Muscle of back (tissue), 13 donors: Measurements from ENCODE around the gene ENKD1. TPM values are rescaled to one million over a fixed set of nuclear protein-coding genes. Genes with fewer than 3 reads are reported as not detected.
"Not testable (repeated sequence)": the region's sequence is repeated elsewhere in the genome, so short reads cannot be mapped to it uniquely, and the experiment has no call there.

Source experiments
- DNase-seq, 3 donors: peaks; one replicate each; pipeline versions ENCODE4 v3.0.0 to v3.0.0-alpha.2; 2013
- long read RNA-seq, 9 donors: transcript quantifications; one replicate each; lab custom pipeline, GENCODE V29; 2026
- polyA plus RNA-seq, 10 donors: library from polyadenylated mRNA; unstranded; fragments of 120-200 nt; gene quantifications; one replicate each; pipeline ENCODE4 v1.2.1, GENCODE V29; 2013; ENCODE audit not compliant: insufficient read length in 10 of 10

Gene ENKD1
- 10 to 100 TPM in 1 of 10 donors, 1 to 10 TPM in 9; 5.9 to 11.2 (median 7.4) TPM for polyA plus RNA-seq
- long read RNA-seq, donor 1, partial matches to known transcripts: 0 of 3 reads
- long read RNA-seq, donor 1, other reads (novel, unspliced or antisense): 0 of 3 reads
- long read RNA-seq, donor 2, partial matches to known transcripts: 0 of 1 reads
- long read RNA-seq, donor 2, other reads (novel, unspliced or antisense): 0 of 1 reads
- long read RNA-seq, donor 3: 0 reads
- long read RNA-seq, donor 4, partial matches to known transcripts: 0 of 3 reads
- long read RNA-seq, donor 4, other reads (novel, unspliced or antisense): 0 of 3 reads
- long read RNA-seq, donor 5, partial matches to known transcripts: 0 of 1 reads
- long read RNA-seq, donor 5, other reads (novel, unspliced or antisense): 0 of 1 reads
- long read RNA-seq, donor 6, partial matches to known transcripts: 0 of 2 reads
- long read RNA-seq, donor 6, other reads (novel, unspliced or antisense): 0 of 2 reads
- long read RNA-seq, donor 7, partial matches to known transcripts: 0 of 2 reads
- long read RNA-seq, donor 7, other reads (novel, unspliced or antisense): 0 of 2 reads
- long read RNA-seq, donor 8: 0 reads
- long read RNA-seq, donor 9, partial matches to known transcripts: 0 of 1 reads
- long read RNA-seq, donor 9, other reads (novel, unspliced or antisense): 0 of 1 reads

DNA sequence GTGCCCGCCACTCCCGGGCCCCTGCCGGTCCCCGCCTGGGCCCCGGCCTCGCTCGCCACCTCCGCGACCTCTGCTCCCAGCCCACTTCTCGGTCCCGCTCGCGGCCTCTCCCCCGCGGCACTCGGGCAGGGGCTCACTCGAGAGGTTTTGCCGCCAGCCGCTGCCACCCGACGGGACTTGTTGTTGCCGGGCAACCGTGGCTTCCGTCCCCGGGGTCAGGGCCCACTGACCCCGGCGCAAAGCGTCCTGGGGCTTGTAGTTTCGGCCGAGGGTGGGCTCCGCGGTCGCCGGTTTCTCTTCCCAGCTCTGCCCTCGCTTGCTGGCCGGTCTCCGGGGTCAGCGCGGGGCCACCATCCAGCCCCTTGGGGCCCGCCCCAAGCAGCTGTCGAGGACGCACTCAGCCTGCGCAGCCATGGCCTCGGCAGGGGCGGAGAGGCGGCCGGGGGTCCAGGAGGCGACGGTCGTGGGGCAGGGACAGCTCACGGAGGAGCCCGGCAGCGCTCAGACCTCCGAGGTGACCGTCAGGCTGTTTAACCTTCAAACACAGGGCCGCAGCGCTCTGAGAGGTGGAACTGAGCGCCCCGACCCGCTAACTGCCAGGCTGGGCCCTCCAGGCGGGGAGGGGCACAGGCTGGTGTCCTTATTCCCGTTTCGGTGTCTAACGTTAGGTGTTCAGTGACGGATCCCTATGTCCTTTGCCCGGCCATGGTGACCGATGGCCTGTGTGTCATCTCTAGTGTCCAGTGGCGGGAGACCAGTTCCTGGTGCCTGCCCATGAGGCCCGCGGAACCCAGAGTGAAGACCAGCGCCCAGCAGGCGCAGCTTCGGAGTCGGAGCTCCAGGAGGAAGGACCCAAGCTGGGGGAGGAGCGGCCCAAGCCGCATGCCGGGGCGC is at the start of gene ENKD1, which contains the start of gene C16orf86:
Gene ENKD1 (minus strand): TSS at position 192 of the 894 bp plus-strand sequence. CDS start 308 bp downstream, outside the sequence.
Gene C16orf86 (plus strand): TSS at position 256 of the 894 bp plus-strand sequence. CDS start 157 bp downstream, at position 413.
- peak; percentile 62 to 93 (median 86) for DNase-seq

DNA sequence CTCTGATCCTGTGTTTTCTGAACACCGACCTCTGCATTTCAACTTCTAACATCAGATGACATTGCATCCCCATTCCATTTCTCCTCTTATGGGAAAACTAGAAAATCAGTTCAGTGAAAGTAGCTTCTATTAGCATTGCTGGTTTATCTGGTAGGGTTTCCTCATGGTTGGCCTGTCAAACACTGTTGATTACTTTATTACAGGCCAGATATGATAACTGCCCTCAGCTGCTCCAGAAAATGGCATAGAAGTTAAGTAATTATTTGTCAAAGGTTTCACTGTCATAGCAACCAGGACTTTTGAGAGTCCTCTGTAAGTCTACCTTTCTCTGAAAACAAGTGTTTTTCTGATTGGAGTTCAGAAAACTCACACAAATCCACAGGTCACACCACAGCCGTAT is 49.5 kb upstream of the ENKD1 start:
- no peak for DNase-seq

GRCh38 chr16:67714522-67714921 is 48.0 kb upstream of the ENKD1 start:
- DNase-seq: no peak

DNA sequence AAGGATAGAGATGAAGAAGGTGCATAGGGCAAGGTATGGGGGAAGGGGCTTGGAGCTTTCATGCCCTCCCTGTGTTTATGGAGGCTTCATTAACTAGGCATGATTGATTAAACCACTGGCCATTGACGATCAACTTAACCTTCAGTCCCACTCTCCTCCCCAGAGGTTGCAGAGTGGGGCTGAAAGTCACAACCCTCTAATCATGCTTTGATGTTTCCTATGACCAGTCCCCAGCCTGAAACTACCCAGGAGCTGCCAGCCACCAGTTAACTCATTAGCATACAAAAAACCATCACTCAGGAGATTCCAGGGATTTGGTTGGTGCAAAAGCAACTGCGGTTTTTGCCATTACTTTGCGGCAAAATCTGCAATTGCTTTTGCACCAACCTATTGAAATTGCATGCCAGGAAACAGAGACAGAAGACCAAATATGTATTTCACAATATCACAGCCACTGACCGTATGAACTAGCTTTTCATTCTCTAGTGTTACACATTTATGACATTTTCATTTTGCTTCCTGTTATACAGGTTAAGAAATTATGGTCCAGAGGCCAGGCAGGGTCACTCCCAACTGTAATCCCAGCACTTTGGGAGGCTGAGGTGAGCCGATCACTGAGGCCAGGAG is 47.2 kb upstream of the ENKD1 start:
- no peak for DNase-seq

DNA sequence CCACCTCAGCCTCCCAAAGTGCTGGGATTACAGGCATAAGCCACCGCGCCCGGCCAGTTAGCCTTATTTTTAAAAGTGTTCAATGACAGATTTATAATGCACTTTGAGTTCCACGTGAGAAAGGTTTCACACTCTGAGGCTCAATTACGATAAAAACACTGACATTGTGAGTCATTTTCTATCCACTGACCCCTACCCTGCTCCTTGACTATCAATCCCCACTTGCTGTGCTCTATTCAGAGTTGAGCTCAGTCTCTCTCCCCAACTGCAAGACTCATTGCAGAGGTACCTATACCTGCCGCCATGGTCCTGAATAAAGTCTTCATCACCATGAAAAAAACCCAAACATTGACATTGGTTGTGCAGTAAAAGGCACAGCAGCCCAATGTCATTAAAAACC is 44.1 kb upstream of the ENKD1 start:
- no peak for DNase-seq

DNA sequence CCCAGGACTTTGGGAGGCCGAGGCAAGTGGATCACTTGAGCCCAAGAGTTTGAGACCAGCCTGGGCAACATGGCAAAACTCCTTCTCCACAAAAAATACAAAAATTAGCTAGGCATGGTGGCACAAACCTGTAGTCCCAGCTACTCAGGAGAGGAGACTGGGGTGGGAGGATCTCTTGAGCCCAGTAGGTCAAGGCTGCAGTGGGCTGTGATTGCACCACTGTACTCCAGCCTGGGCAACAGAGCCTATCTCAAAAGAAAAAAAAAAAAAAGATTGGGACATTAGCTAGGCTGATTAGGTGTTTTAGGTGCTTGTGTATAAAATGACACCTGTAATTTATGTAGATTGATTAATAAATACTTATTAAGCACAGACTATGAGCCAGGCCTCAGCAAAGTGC is 42.5 kb upstream of the ENKD1 start:
- DNase-seq: no peak

DNA sequence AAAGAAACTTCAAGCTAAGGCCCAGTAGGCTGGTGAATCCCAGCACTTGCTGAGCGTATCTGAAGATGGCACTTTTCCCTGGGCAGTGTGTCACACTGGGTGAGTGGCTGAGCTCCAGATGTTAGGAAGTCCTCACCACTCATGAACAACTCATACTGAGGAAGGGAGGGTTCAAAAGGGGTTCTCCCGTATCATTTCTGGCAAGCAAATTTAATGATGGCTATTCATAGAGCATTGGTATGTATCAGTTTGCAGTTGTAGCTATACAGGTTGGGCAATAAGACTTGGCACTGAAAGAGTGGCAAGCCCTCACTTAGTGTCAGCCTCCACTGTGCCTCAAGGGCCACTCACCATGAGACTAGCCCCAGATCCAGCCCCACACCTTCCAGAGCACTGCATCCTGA is 41.8 kb upstream of the ENKD1 start:
- DNase-seq: no peak

DNA sequence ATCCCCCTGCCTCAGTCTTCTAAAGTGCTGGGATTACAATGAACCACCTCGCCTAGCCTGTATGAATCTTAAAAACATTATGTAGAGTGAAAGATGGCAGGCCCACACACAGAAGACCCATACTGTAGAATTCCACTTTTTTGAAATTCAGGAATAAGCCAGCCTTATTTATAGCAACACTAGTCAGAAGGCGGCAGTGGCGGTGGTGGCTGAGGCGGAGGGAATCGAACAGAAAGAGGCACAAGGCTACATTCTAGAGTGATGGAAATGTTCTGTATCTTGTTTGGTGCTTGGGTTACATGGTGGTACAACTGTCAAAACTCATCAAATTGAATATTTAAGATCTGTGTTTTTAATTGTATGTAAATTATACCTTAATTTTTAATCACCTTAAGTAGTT is 41.2 kb upstream of the ENKD1 start:
- no peak for DNase-seq

GRCh38 chr16:67707210-67707609 is 40.7 kb upstream of the ENKD1 start:
- DNase-seq: no peak

DNA sequence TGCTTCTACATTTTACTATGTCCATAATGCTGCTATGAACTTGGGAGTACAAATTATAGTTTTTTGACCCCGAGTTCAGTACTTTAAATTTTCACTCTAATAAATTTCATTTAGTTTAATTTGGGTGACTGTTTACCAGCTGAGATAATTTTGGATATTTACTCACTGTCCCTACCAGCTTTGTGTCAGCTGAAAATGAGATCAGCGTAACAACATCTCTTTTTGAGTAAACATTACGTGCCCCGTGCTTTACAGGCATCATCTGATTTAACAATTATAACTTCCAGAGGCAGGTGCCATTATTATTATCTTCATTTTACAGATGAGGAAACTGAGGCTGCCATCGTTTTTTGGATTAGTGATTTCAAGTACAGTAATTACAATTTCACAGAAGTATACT is 37.6 kb upstream of the ENKD1 start:
- DNase-seq: no peak

- DNase-seq: no peak
Measured at GRCh38 chr16:67703626-67704025, 37.1 kb upstream of the ENKD1 start.

DNA sequence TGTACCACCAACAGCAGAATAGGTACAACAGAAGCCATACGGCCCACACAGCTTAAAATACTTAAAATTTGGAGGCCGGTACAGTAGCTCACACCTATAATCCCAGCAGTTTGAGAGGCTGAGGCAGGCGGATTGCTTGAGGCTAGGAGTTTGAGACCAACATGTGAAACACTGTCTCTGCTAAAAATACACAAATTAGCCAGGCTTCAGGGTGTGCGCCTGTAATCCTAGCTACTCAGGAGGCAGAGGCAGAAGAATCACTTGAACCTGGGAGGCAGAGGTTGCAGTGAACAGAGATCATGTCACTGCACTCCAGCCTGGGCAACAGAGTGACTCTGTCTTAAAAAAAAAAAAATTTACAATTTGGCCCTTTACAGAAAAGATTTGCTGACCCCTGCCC is 35.6 kb upstream of the ENKD1 start:
- DNase-seq: no peak

DNA sequence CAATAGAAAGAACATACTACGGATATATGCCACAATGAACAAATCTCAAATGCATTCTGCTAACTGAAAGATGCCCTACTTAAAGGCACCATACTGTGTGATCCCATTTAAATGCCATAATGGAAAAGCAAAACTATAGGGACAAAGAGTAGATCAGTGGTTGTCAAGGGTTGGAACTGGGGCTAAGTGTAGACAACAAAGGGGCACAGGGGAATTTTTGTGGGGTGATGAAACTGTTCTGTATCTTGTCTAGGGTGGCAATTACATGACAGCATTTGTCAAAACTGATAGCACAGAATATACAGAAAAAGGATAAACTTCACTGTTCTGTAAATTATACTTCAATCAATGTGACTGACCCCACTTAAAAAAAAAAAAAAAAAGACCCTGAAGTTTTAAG is 34.9 kb upstream of the ENKD1 start:
- no peak for DNase-seq

GRCh38 chr16:67699265-67699664 is 32.7 kb upstream of the ENKD1 start:
- no peak for DNase-seq

DNA sequence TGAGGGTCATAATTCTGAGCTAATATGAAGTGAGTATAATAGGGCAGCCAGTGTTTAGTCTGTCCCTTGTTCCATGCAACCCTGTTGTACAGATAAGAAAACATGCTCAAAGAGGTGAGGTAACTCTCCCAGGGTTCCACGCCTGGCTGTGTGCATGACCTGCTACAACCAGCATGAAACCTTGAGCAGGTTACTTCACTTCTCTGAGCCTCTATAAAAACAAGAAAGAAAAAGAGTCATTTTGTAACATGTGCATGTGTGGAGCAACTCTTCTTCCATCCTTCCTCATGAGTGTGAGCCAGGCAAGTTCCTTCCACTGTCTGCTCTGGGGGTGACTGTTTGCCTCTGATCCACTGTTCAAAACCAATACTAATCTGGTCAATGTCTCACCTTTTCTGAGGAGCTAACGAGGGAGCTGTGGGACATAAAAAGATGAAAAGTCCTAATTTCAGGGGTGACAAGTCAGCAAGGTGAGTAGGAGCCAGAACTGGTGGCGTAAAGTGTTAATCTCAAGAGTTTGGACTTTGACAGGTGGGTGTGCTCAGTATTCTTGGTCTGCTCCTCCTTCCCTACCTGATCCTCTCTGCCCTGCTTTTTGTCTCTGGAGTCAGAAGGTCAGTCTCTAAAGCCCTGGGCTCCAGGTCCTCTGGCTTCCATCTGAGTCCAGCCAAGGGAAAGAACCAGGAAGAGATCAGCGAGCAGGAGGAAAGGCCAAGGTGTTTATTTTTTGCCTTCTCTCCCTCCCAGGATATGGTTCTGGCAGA is 31.1 kb upstream of the ENKD1 start:
- DNase-seq: no peak

DNA sequence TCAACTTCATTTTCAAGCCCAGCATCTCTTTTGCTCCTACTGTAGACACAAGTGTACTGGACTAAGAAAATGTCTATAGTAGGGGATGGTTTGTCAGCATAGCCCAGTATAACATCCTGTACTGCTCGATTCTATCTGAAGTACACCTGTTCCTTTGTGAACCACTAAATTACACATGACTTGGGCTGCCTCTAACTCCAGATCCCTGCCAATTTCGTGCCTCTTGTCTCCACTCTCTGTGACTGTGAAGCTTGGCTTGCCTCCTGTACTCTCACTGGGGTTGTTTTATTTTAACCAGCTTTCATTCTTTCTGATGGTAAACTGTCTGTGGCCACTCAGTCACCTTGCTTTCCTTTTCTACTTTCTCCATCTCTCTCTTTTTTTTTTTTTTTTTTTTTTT is 28.1 kb upstream of the ENKD1 start:
- no peak for DNase-seq

- not testable (repeated sequence) for DNase-seq
Measured at GRCh38 chr16:67693517-67694285, 27.2 kb upstream of the ENKD1 start.

- DNase-seq: no peak
Measured at GRCh38 chr16:67685388-67686112, 19.0 kb upstream of the ENKD1 start.

GRCh38 chr16:67683767-67684166 is 17.2 kb upstream of the ENKD1 start:
- no peak for DNase-seq
